ENCODE data around the gene LYL1.

- no peak for TF ChIP-seq EZH2 (IDR thresholded peaks at IDR 0.05)
- TF ChIP-seq POLR2AphosphoS5 (IDR thresholded peaks at IDR 0.05; ENCODE audit: borderline replicate concordance, low read depth, low read length), result 0 out of 2 replicates have a peak, but pooled peaks have one; percentile 16
- TF ChIP-seq FOXP2 (optimal IDR thresholded peaks at IDR 0.05; ENCODE audit: control extremely low read depth, extremely low read length, insufficient read depth), result no peak
These were observed 47.2 kb downstream of the LYL1 start for GRCh38 chr19:13055213-13056051.

All from SK-N-MC (cell line).